GM21737 (cell line): ENCODE results near the gene LUZP2.
"Not testable (repeated sequence)": the region's sequence is repeated elsewhere in the genome, so short reads cannot be mapped to it uniquely, and the experiment has no call there.

Source experiments
- ATAC-seq: cut with Tn5 transposase; IDR thresholded peaks from one replicate; pipeline ENCODE4 v1.9.1; 2021; ENCODE audit warnings: mild to moderate bottlenecking, moderate library complexity; ENCODE audit not compliant: unreplicated experiment

The LUZP2 gene

DNA sequence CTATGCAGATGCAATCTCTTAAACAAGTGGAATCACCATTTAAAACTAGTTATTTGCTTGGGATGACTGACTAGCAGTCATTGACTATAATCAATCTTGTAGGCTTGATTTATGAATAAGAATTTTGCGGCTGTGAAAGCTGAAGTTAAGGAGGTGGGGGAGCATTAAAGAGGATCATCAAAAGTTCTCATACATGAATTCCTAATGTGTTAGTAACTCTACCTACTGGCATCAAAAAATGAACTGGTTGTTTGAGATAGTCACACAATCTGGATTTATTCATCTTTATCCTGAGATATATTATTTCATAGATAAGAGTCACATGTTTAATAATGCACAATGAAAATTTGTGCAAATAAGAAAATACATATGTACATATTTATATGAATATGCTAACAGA is 393.6 kb downstream of the LUZP2 start:
- no peak for ATAC-seq

DNA sequence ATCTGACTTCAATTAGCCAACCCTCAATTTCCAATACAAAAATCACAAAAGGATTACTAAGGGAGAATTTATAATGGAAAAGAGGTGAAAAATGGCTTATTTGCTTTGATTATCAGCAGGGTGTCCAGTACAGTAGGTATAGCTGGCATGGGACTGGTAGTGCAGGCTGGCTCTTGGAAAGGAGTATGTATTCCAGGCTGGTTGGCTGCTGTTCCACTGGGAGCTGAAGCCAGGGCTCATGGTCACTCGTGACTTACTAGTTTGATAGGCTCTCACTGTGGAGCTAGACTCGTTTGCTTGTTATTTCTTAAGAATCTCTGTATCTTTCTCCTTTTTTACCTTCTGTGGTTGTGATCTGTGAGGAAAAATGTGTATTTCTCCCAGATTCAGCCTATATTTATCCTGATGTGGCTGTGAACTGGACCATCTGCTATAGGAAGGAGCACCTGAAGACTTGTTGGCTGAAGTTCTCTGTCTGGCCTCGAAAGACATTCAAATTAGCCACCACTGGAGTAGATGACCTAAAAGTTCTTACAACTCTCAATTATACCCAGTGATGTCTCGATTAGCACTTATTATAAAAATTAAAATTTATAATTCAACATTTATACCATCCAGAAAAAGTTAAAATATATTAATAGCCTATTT is 395.1 kb downstream of the LUZP2 start:
- not testable (repeated sequence) for ATAC-seq

DNA sequence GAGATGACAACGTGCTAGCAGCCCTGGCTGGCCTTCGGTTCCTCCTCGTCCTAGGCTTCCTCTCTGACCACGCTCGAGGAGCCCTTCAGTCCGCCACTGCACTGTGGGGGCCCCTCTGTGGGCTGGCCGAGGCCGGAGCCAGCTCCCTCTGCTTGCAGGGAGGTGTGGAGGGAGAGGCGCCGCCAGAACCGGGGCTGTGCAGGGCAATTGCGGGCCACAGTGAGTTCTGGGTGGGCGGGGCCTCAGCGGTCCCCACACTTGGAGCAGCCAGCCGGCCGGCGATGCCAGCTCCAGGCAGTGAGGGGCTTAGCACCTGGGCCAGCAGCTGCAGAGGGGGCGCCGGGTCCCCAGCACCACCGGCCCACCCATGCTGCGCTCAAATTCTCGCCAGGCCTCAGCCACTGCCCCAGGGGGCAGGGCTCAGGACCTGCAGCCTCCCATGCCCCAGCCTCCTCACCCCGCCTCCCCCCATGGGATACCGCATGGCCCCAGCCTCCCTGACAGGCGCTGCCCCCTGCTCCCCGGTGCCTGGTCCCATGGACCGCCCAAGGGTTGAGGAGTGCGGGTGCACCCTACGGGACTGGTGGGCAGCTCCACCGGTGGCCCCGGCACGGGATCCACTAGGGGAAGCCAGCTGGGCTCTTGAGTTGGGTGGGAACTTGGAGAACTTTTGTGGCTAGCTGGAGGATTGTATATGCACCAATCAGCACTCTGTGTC is 399.4 kb downstream of the LUZP2 start:
- no peak for ATAC-seq

DNA sequence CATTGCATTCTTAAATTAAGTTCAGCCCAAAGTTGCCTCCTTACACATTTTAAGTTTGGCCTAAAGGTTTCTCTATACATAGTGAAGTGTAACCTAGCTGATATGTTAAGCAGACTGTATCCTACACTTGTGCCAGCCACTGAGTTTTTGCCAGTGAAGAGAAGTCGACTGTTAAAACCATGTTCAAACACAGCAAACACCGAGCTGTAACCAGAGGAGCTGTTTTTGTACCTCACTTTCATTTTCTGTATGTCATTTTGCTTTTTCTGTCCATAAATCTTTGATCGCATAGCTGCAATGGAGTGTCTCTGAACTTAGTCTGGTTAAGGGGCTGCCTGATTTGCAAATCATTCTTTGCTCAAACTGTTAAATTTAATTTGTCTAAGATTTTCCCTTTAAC is 403.7 kb downstream of the LUZP2 start:
- no peak for ATAC-seq

DNA sequence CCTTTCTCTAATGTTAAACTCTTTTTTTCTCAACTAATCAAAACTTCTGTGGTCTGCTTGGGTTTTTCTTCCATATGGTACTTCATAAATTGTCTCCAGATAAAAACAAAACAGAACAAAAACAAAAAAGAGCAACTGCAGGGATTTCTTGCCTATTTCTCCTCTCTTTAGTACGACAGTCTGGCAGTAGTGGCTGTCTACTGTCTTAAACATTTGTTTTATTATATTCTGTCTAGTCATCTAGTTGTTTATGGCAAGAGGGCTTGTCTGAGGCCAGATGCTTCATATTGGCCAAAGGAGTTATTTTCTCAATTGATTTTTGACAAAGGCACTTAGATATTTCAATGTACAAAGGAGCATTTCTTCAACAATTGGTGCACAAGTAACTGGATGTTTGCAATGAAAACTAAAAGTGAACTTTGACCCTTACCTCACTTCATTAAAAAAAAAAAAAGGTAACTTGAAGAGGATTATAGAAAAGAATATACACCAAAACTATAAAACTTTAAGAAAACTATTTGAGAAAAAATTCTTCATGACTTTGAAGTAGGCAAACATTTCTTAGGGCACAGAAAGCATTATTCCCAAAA is 404.2 kb downstream of the LUZP2 start:
- ATAC-seq: no peak

DNA sequence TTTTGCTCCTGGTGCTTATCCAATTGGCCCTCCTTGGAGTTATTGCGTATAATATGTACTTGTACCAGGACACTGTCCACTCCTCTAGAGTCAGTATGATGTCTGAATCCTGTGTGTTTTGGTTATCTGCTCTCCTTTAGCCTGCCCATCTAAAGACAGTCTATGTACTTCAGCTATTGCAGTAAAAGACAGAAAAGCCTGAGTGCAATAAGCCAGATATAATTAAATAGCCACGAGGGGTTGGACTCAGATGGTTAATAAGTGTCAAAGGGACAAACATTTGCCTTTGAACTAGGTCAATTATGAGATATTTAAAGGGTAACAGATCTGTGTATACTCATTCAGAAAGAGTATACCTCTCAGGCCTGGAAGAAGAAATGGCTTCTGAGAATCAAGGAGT is 406.7 kb downstream of the LUZP2 start:
- ATAC-seq: no peak

DNA sequence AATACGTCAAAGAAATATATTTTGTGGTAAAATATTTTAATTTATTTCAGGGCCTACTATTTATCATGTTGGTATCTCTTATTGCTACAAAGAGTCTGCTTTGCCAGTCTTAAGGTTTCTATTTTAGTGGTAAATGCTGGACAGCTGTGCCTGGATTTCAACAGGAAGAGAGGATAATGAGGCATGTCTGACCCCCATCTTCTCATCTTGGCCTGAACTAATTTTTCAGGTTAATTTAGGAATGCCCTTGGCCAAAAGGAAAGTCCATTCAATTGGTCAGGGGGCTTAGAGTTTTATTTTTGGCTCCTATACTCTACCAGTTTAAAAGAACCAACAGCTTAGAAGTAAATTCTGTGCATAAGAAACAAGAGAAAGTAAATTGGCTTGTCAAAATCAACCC is 428.2 kb downstream of the LUZP2 start:
- no peak for ATAC-seq

DNA sequence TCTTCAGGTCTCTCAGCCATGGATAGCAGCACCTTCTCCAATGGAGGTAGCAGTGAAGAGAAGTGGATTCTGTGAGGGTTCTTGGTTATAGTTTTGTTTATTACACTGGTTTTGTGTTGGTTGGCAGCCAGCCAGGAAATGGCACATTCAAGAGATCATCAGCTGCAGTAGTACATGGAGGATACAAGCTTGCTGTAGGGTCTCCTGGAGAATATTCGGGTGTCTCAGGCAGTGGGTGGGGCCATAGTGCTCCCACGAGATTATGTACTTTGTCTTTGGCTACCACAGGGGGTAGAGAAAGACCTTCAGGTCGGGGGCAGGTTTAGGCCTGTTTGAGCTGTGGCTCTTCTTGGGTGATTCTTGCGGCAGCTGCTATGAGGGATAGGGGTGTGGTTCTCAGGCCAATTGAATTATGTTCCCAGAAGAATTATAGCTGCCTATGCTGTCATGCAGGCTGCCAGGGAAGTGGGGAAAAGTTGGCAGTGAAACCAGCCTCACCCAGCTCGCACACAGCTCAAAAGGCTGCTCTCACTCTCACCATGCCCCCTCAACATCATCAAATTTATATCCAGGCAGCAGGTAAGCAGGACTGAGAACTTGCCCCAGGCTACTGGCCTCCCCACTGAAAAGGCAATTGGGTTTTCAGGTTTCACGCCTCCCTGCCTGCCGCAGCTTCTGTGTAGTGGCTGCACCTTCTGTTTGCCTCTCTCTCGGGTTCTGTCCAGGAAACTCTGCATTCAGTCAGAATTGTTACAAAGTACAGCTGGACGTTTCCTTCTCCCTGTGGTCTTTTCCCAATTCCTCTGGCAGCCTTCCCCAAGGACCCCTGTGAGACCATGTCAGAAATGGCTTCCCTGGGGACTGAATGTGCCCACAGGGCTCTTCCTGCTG is 435.5 kb downstream of the LUZP2 start:
- no peak for ATAC-seq

DNA sequence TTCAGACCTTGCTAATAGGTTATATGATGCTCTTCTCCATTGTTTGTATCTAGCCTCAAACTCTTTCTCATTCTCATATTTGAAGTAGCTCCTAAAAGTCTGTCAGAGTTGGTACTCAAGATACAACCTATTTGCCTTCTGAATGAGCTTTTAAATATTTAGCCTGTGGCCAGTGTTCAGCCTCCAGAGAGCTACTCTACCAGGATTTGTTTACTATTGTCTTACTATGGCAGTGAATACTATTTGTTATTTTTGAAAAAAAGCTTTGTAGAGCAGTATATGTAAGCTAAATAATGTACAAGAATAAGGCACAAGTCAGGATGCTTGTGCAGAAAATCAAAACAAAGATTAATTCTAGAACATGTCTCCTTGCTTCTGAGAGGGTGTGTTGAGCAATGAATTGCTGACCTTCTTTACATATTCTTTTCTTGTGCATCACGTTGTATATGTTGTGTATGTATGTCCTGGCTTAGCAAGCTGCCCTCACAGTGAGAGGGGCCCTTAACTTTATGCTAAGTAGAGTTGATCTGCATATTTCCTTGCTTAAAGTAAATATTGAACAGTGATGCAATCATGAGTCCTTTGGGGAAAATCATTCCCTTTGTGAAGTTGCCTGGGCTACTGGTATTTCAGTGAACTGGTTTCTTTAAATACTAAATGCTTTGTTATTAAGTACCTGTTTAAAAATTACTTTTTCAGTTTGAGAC is 438.0 kb downstream of the LUZP2 start:
- ATAC-seq: no peak

DNA sequence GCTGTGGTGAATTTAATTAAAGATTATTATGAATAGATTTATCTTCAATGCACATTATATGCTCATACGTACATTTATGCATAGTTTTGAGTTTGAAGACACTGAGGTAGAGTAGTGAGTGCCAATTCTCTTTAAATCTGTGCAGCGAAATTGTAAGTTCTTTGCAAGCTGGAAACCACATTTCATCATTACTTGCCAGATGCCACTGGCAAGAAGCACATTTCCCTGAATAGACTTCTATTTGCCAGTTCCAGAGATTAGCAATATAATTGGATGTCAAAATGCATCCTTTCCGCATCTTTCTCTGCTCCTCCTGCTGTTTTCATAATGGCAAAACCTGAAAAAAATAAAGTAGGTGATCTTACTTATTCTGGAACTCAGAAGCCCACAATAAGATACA is 448.0 kb downstream of the LUZP2 start:
- ATAC-seq: no peak

DNA sequence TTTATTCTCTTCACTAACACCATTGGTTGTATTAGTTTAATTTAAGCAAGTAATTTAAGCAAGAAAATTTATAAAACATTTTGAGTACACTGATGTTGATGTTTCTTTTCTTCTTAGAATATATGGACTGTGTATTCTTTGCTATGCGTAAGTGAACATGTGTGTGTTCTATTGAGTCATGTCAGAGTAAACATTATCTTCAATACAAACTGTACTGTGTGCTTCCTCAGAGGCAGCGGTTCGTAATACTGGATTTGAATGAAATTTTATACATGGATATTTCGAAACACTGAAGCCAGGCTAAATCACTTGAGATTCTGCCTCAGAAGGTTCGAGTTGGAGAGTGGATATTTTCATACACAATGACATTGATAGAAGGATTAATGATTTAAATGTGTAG is 452.6 kb downstream of the LUZP2 start:
- ATAC-seq: no peak

DNA sequence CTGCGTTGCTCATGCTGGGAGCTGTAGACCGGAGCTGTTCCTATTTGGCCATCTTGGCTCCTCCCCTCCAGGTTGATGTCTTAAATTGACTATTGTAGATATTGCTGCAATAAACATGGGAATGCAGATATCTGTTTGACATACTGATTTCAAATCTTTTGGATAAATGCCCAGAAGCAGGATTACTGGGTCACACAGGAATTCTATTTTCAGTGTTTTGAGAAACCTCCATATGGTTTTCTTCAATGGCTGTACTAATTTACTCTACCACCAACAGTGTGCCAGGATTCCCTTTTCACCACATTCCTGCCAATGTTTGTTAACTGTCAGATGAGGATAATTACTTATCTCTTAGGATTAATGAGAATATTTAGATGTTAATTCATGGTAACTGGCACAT is 467.0 kb downstream of the LUZP2 start:
- ATAC-seq: no peak

DNA sequence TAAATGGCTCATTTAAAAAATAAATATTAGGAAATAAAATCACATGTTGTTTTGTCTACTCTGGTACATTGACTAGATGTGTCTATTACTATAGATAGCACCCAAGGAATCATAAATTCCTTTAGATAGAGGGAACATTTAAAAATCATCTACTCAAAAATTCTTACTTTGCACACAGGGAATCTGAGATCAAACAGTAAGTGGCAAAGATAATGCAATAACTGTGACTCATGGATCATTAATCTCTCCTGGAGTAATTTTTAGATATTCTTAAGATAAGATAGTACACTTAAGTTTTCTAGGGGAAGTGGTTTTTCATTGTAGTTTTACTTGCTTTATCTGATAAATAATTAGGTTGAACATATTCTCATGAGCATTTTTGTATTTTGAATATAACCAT is 468.9 kb downstream of the LUZP2 start:
- ATAC-seq: no peak

DNA sequence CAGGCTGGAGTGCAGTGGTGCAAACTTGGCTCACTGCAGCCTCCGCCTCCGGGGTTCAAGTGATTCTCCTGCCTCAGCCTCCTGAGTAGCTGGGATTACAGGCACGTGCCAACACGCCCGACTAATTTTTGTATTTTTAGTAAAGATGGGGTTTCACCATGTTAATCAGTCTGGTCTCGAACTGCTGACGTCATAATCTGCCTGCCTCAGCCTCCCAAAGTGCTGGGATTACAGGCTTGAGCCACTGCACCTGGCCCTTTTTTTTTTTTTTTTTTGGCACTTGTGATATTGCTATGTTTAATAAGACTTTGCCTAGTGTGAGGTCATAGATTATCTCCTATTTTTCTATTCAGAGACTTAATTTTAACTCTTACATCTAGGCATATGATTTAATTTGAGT is 497.1 kb downstream of the LUZP2 start:
- not testable (repeated sequence) for ATAC-seq

DNA sequence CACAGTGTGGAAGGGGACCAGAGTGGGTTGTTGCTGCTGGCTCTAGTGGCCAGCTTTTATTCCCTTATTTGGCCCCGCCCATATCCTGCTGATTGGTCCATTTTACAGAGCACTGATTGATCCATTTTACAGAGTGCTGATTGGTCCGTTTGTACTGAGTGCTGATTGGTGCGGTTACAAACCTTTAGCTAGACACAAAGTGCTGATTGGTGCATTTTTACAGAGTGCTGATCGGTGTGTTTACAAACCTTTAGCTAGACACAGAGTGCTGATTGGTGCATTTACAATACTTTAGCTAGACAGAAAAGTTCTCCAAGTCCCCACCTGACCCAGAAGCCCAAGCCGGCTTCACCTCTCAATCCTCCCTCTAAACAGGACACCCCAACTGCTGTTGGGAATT is 503.1 kb downstream of the LUZP2 start:
- not testable (repeated sequence) for ATAC-seq

DNA sequence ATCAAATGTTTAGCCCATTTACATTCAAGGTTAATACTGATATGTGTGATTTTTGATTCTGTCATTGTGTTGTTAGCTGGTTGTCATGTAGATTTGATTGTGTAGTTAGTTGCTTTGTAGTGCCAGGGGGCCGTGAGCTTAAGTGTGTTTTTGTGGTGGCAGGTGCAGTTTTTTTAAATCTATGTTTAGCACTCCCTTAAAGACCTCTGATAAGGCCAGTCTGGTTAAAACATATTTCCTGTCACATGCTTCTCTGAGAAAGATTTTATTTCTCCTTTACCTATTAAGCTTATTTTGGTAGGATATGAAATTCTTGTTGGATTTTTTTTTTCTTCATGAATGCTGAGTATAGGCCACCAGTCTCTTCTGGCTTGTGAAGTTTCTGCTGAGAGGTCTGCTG is 540.6 kb downstream of the LUZP2 start:
- no peak for ATAC-seq

DNA sequence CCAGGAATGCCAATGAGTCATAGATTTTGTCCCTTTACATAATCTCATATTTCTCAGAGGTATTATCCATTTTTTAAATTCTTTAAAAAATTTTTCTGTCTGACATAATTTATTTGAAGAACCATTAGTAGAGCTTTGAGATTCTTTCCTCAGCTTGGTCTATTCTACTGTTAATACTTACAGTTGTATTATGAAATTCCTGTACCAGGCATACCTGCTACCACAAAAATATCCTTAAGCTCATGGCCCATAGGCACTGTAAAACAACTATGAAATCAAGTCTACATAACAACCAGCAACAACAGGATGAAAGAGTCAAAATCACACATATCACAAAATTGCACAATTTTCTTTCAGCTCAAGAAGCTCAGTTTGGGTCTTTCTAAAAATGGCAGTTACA is 541.3 kb downstream of the LUZP2 start:
- no peak for ATAC-seq

DNA sequence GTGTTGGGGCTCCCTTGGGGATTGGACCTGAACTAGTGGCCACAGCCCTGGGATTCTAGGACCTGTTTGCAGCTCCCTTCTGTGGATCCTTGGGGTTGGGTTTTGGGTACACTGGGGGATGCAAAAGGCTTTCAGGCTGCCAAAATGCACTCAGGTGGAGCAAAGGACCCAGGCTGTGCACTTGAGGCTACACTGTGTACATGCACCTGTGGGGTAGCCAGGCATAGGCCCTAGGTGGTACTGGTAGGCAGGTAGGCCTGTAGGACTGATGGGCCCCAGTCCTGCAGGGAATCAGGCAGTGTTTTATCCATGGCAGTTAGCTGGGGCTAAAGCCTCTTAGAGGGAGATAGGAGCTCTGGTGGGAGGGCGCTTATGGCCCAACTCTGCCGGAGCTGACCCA is 542.3 kb downstream of the LUZP2 start:
- no peak for ATAC-seq

DNA sequence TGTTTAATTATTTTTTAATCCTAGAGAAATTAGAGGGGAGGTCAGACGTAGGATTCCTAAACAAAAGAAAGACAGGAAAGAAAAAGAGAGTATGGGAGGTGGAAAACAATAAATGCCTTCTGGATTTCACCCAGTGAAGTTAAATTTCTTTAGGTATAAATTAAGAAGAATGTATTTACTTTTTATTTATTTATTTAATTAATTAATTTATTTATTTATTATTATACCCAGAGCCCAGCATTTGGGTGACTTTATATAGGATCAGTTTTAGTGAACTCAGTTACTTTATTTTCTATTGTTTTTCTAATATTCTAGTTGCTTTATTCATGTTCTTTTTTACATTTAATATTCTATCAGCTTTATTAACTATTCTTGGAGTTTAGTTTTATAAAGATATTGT is 551.8 kb downstream of the LUZP2 start:
- ATAC-seq: no peak

DNA sequence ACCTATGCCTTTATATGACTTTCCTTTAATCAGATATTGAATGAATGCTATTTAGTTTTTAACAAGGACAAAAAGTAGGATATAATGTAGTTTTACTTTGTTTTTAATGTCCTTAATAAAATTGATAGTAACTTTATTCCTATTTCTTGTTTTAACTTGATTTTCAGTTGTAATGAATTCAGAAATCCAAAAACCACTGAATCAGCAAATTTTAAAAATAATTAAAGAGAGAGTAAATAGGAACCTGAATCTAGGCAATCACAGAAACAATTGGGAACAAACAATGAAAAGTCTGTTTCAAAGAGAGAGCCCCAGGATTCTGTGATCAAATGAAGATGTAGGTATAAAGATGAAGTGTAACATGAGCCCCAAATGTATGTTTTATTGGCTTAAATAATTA is 556.0 kb downstream of the LUZP2 start:
- ATAC-seq: no peak

DNA sequence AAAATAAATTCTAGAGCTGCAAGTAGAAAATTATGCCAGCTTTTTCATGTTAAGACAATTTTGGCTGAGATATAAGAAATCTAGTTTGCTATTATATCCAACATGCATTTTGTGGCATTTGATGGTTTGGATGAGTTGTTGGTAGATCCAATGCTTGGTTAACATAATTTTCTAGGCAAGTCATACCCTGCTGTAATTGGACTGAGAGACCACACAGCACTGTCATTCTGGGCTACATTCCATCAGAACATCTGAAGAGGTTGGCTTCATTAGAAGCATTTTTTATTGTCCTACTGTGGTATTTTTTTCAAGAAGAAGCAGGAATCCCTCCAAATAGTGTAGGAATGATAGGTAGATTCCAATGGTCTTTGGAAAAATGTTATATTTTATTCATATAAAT is 561.0 kb downstream of the LUZP2 start:
- no peak for ATAC-seq
